ENCODE measurements around the gene ANKRD17.

ANKRD17 gene

DNA sequence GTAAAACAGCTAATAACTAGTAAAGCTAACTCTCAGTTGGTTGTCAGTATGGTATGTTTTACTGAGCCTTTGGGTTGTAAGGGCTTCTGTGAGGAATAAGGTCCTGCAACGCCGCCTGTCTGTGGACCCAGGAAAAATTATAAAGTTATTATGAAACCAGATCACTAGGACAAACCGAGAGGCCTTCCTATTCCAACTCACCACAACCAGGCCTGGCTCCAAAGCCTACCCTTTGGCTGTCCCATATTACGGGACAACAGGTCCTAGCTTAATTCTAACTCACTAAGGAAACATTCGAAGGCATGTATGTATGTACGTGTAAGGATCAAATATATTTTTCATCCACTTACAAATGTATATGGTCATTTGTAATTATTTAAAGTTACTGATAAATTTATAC, 1.4 kb downstream of the ANKRD17 start:
- DNase-seq (ENCODE audit: low read depth): peak; percentile 87
- TF ChIP-seq, protein P1, sequence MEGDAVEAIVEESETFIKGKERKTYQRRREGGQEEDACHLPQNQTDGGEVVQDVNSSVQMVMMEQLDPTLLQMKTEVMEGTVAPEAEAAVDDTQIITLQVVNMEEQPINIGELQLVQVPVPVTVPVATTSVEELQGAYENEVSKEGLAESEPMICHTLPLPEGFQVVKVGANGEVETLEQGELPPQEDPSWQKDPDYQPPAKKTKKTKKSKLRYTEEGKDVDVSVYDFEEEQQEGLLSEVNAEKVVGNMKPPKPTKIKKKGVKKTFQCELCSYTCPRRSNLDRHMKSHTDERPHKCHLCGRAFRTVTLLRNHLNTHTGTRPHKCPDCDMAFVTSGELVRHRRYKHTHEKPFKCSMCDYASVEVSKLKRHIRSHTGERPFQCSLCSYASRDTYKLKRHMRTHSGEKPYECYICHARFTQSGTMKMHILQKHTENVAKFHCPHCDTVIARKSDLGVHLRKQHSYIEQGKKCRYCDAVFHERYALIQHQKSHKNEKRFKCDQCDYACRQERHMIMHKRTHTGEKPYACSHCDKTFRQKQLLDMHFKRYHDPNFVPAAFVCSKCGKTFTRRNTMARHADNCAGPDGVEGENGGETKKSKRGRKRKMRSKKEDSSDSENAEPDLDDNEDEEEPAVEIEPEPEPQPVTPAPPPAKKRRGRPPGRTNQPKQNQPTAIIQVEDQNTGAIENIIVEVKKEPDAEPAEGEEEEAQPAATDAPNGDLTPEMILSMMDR (IDR thresholded peaks at IDR 0.05; ENCODE audit: insufficient read depth, low read depth, low read length, missing control alignments): peak; percentile 74

DNA sequence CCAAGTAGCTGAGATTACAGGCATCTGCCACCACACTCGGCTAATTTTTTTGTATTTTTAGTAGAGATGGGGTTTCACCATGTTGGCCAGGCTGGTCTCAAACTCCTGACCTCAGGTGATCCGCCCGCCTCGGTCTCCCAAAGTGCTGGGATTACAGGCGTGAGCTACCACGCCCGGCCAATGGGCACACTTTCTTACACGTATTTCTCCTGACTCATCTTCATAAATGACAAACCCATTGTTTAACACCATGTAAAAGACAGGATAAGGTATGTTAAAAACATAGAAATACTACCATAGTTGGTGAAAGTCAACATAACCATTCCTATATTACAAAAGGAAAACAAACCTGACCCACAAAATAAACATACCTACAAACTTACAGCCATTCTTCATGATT, 2.8 kb downstream of the ANKRD17 start:
- peak overlapping the region; percentile 70 for H3K4me3 ChIP-seq (ENCODE audit: low read length)
- peak; percentile 61 for DNase-seq (ENCODE audit: low read depth)

More for the DNA sequence above, 1.4 kb downstream of the ANKRD17 start:
- H3K4me3 ChIP-seq (ENCODE audit: low read length): peak overlapping the region; percentile 70

DNA sequence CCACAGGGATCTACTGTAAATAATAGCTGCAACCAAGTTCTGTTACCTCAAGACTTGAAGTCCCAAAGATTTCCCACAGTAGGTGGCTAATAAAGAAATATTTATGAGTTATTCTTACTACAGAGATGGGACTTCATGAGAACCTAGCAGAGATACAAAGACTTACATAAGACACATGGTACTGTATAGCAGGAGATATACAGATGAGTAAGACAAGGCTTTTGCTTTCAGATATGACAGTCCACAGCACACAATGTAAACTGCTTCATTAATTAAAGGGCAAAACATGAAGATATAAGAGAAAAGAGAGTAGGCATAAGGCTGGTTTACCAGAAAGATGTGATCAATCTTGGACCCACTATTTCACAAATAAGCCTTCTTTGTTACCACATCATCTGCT, 6.6 kb downstream of the ANKRD17 start:
- no peak for DNase-seq (ENCODE audit: low read depth)
- TF ChIP-seq, protein P1 (IDR thresholded peaks at IDR 0.05; ENCODE audit: insufficient read depth, low read depth, low read length, missing control alignments): no peak
- H3K4me3 ChIP-seq (ENCODE audit: low read length): no peak overlapping the region

DNA sequence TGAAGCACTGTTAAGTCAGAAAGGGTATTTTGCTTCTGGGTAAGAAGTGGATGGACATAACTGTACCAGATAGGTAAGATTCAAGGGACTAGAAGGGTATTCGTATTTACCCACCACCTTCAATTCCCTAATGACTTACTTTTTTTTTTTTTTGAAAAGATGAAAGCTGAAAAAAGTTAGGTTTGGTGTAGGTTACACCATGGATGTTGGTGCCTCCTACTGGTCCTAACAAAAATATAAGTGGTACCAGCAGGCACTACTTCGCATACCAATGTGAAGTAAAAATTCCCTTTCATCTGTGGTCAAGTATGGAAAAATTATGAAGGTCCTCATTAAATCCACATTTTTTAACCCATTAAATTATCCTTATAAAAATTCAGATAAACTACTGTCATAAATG, 7.2 kb downstream of the ANKRD17 start:
- TF ChIP-seq, protein P1 (IDR thresholded peaks at IDR 0.05; ENCODE audit: insufficient read depth, low read depth, low read length, missing control alignments): no peak
- no peak for DNase-seq (ENCODE audit: low read depth)
- no peak overlapping the region for H3K4me3 ChIP-seq (ENCODE audit: low read length)

DNA sequence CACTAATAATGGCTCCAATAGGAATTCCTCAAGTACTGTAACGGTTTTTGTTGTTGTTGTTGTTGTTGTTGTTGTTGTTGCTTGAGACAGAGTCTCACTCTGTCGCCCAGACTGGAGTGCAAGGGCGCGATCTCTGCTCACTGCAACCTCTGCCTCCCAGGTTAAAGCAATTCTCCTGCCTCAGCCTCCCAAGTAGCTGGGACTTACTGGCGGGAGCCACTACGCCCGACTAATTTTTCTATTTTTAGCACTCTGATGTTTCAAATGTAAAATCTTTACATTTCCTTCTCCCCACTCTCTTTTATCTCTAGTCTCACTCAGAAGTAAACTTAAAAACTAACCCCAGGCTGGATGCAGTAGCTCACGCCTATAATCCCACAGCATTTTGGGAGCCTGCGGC, 8.0 kb downstream of the ANKRD17 start:
- TF ChIP-seq, protein P1 (IDR thresholded peaks at IDR 0.05; ENCODE audit: insufficient read depth, low read depth, low read length, missing control alignments): no peak
- no peak for DNase-seq (ENCODE audit: low read depth)
- no peak overlapping the region for H3K4me3 ChIP-seq (ENCODE audit: low read length)

DNA sequence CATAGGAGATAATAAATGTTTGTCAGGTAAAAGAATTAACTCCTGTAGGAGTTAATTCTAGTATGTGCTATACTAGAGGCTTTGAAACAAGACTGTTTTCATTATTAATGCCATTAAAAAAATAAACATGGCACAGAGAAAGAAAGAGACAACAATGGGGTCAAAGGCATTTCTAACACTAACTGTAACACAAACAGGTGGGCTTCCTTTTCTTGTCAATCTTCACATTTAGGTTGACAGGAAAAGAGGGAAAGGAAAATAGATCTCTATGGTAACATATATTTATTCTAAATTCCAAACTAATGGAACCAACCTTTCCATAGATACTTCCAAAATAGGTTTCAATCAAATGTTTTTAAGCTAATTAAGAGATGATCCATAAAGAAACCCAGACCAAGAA, 9.8 kb downstream of the ANKRD17 start:
- DNase-seq (ENCODE audit: low read depth): no peak
- no peak overlapping the region for H3K4me3 ChIP-seq (ENCODE audit: low read length)
- TF ChIP-seq, protein P1 (IDR thresholded peaks at IDR 0.05; ENCODE audit: insufficient read depth, low read depth, low read length, missing control alignments): no peak

DNA sequence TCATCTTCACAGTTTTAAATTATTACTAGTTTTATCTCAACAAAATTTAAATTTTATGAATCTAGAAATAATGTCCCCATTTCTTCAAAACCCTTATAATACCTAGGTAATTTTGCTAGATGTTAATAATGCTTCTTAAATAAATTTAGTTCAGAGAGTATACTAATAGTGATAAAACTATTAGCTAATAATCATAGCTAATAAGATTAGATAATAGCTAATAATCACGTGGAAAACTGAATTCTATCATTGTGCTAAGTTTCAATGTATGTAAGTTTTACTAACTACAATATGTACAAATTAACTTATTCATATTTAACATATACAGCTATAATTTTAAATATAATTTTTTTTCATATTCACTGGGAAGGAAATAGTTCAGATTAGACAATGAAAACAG, 10.2 kb downstream of the ANKRD17 start:
- no peak for DNase-seq (ENCODE audit: low read depth)
- no peak overlapping the region for H3K4me3 ChIP-seq (ENCODE audit: low read length)
- TF ChIP-seq, protein P1 (IDR thresholded peaks at IDR 0.05; ENCODE audit: insufficient read depth, low read depth, low read length, missing control alignments): no peak

DNA sequence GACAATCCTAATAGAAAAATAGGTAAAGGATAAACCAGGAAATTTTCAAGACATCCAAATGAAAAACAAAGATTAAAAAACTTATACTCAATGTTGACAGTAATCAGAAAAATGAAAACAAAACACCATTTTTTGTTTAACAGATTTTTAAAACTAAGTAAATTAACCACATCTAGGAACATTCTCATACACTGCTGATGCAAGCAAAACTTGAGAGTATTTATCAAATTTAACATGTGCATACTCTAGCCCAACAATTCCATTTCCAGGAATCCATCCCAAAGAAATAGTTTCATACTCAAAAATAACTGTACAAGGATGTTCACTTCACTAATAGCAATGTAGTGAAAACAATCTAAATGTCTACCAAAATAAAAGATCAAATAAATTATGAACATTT, 11.5 kb downstream of the ANKRD17 start:
- DNase-seq (ENCODE audit: low read depth): no peak
- TF ChIP-seq, protein P1 (IDR thresholded peaks at IDR 0.05; ENCODE audit: insufficient read depth, low read depth, low read length, missing control alignments): no peak
- no peak overlapping the region for H3K4me3 ChIP-seq (ENCODE audit: low read length)
